D721Med (cell line): ENCODE measurements around the gene ABCC12.

ENCODE experiments used
- DNase-seq: peaks from one replicate; pipeline ENCODE4 v3.0.0; 2011; ENCODE audit warnings: low spot score; ENCODE audit not compliant: insufficient read length
- FAIRE-seq: peaks from 2 replicates; lab custom pipeline; 2011; peaks lifted over from hg19 to GRCh38; lab: Jason Lieb, UNC
- CTCF ChIP-seq: IDR thresholded peaks from 2 replicates; pipeline ENCODE4 v1.5.1; 2012; ENCODE audit warnings: mild to moderate bottlenecking, control low read depth; ENCODE audit not compliant: insufficient read depth; ENCODE audit errors: missing control alignments

The ABCC12 gene

GRCh38 chr16:48140821-48141220 is 15.0 kb downstream of the ABCC12 start:
- TF ChIP-seq CTCF: no peak
- DNase-seq: no peak
- no peak for FAIRE-seq

- TF ChIP-seq CTCF: no peak
- DNase-seq (no peak), FAIRE-seq (no peak)
Measured at GRCh38 chr16:48139517-48139916, 16.3 kb downstream of the ABCC12 start.

- no peak for FAIRE-seq
- no peak for DNase-seq
- TF ChIP-seq CTCF: no peak
Measured at GRCh38 chr16:48138543-48138942, 17.2 kb downstream of the ABCC12 start.

GRCh38 chr16:48137822-48138221 is 18.0 kb downstream of the ABCC12 start:
- TF ChIP-seq CTCF: no peak
- FAIRE-seq: no peak
- DNase-seq: no peak

- TF ChIP-seq CTCF: no peak
- DNase-seq: no peak
- FAIRE-seq: no peak
Measured at GRCh38 chr16:48136547-48137360, 19.0 kb downstream of the ABCC12 start.

GRCh38 chr16:48133455-48134211 is 22.2 kb downstream of the ABCC12 start:
- FAIRE-seq (no peak), DNase-seq (no peak)
- no peak for TF ChIP-seq CTCF

GRCh38 chr16:48132696-48133095 is 23.1 kb downstream of the ABCC12 start:
- DNase-seq (no peak), FAIRE-seq (no peak)
- no peak for TF ChIP-seq CTCF
